K562 (cell line): Measurements from ENCODE around the gene TTLL8. TPM values are rescaled to one million over a fixed set of nuclear protein-coding genes. Genes with fewer than 3 reads are reported as not detected.

ENCODE experiments used
- ATAC-seq: fragments of 200-7000 bp; cut with Tn5 transposase; 3 replicates; pipeline ENCODE4 v1.9.1; 2020; ENCODE audit warnings: moderate library complexity
- BruUV-seq: library from RNA; stranded (reverse); fragments of 400-500 nt; replicated peaks from 2 replicates; lab custom pipeline; 2021; lab: Mats Ljungman, UMichigan
- CTCF ChIA-PET: fragments of 300-600 bp; formaldehyde crosslinking; extraction: SDS; loops from one replicate; lab custom pipeline; 2021; ENCODE audit warnings: low intra/inter-chr PET ratio; lab: Yijun Ruan, JAX
- POLR2A ChIA-PET: fragments of 300-600, 350-650 bp; sonication (Branson Sonifier 250); formaldehyde crosslinking; extraction: SDS; loops from one replicate; lab custom pipeline; 2021; ENCODE audit warnings: antibody characterized with exemption, inconsistent platforms; lab: Yijun Ruan, JAX
- DNase-seq, 4 experiments: peaks; one replicate each; pipeline versions ENCODE4 v3.0.0 to v3.0.0-alpha.2; 2011 to 2018; ENCODE audit warnings: low spot score in 3 of 4, mixed read lengths in 3 of 4; ENCODE audit errors: extremely low read depth in 1 of 4
- FAIRE-seq: peaks from 2 replicates; lab custom pipeline; 2011; peaks lifted over from hg19 to GRCh38; lab: Jason Lieb, UNC
- H2AFZ ChIP-seq: 2 replicates; pipeline ENCODE4 v1.6.0; 2011; ENCODE audit warnings: low read depth, low read length, control low read depth, inconsistent platforms
- H3K27ac ChIP-seq: fragments of 200-600 bp; 3 replicates; pipeline ENCODE4 v1.8.0; 2011; ENCODE audit warnings: low read depth, mild to moderate bottlenecking, control low read depth, inconsistent platforms, low read length, moderate library complexity, mixed read lengths; ENCODE audit errors: extremely low read depth
- H3K27me3 ChIP-seq, 2 experiments: fragments of 300-600 bp in 1 of 2; 2 replicates in 1 of 2; 3 replicates in 1 of 2; pipeline versions ENCODE4 v1.6.0 to v1.8.0; 2011; ENCODE audit warnings: inconsistent platforms in 2 of 2, low read length in 2 of 2, mild to moderate bottlenecking in 1 of 2, mixed read lengths in 1 of 2, moderate library complexity in 1 of 2; ENCODE audit not compliant: control insufficient read depth in 2 of 2, insufficient read depth in 2 of 2
- H3K36me3 ChIP-seq: fragments of 300-600 bp; 3 replicates; pipeline ENCODE4 v1.8.0; 2011; ENCODE audit warnings: mild to moderate bottlenecking, low read length, inconsistent platforms; ENCODE audit not compliant: control insufficient read depth, insufficient read depth
- H3K4me1 ChIP-seq, 2 experiments: fragments of 200-600 bp in 1 of 2; replicated peaks in 1 of 2; 2 replicates in 1 of 2; 3 replicates in 1 of 2; pipeline versions ENCODE4 v1.5.1 to v1.8.0; 2011; ENCODE audit warnings: inconsistent platforms in 2 of 2, low read length in 2 of 2, mild to moderate bottlenecking in 1 of 2, mixed read lengths in 1 of 2, moderate library complexity in 1 of 2; ENCODE audit not compliant: control insufficient read depth in 2 of 2, insufficient read depth in 2 of 2
- H3K4me2 ChIP-seq: 2 replicates; pipeline ENCODE4 v1.6.1; 2011; ENCODE audit warnings: low read length, control low read depth, inconsistent platforms, mixed read lengths; ENCODE audit not compliant: insufficient read depth
- H3K4me3 ChIP-seq: fragments of 200-600 bp; sonication (generic), shearing (Covaris generic); 2 replicates; pipeline ENCODE4 v1.5.1; 2016; ENCODE audit warnings: control low read depth, inconsistent platforms
- H3K79me2 ChIP-seq: fragments of 200-600 bp; 3 replicates; pipeline ENCODE4 v1.8.0; 2011; ENCODE audit warnings: low read length, inconsistent platforms; ENCODE audit not compliant: control insufficient read depth, insufficient read depth
- H3K9ac ChIP-seq, 2 experiments: 2 replicates each; pipeline versions ENCODE4 v1.6.0 to v1.6.1; 2011; ENCODE audit warnings: low read depth in 2 of 2, low read length in 2 of 2, control low read depth in 1 of 2, inconsistent platforms in 1 of 2, mild to moderate bottlenecking in 1 of 2, mixed read lengths in 1 of 2; ENCODE audit not compliant: insufficient read depth in 1 of 2
- H3K9me1 ChIP-seq: one replicate; pipeline ENCODE4 v1.6.0; 2011; ENCODE audit warnings: inconsistent platforms, mild to moderate bottlenecking, low read length, moderate library complexity; ENCODE audit not compliant: control insufficient read depth, insufficient read depth
- H3K9me3 ChIP-seq: replicated peaks from 2 replicates; pipeline ENCODE4 v1.5.1; 2011; ENCODE audit warnings: low read depth, low read length, inconsistent platforms; ENCODE audit not compliant: control insufficient read depth, insufficient read depth
- H4K20me1 ChIP-seq: replicated peaks from 2 replicates; pipeline ENCODE4 v1.6.1; 2011; ENCODE audit warnings: low read length, inconsistent platforms, mixed read lengths; ENCODE audit not compliant: control insufficient read depth, insufficient read depth
- ADNP ChIP-seq: fragments of 200-800 bp; sonication (Bioruptor generic); IDR thresholded peaks from 2 replicates; pipeline ENCODE4 v1.6.1; 2016; ENCODE audit warnings: missing genetic modification characterization, missing compliant biosample characterization
- DDX20 ChIP-seq: fragments of 450-650 bp; IDR thresholded peaks from 2 replicates; pipeline ENCODE4 v1.6.1; 2016; ENCODE audit warnings: missing genetic modification characterization, low read depth, mild to moderate bottlenecking, missing compliant biosample characterization, moderate library complexity
- ELK3 ChIP-seq: fragments of 450-650 bp; formaldehyde crosslinking; IDR thresholded peaks from 2 replicates; pipeline ENCODE4 v1.4.0; 2020; ENCODE audit warnings: mild to moderate bottlenecking
- HEY1 ChIP-seq: fragments of 250-450 bp; sonication (Bioruptor Pico); IDR thresholded peaks from 2 replicates; pipeline ENCODE4 v1.5.0; 2020; ENCODE audit warnings: mild to moderate bottlenecking, moderate library complexity, borderline replicate concordance
- KDM2B ChIP-seq: fragments of 250-450 bp; sonication (Bioruptor Pico); IDR thresholded peaks from 2 replicates; pipeline ENCODE4 v1.8.0; 2021; ENCODE audit warnings: mild to moderate bottlenecking, moderate library complexity
- NFE2 ChIP-seq: IDR thresholded peaks from 2 replicates; pipeline ENCODE4 v1.6.1; 2014; ENCODE audit warnings: antibody characterized with exemption, low read depth
- POLR2AphosphoS5 ChIP-seq: IDR thresholded peaks from 2 replicates; pipeline ENCODE4 v1.6.1; 2011; ENCODE audit warnings: mild to moderate bottlenecking, low read depth, low read length, moderate library complexity; ENCODE audit not compliant: control insufficient read depth, insufficient read depth
- RBM14 ChIP-seq: fragments of 200-400 bp; formaldehyde crosslinking; IDR thresholded peaks from 2 replicates; pipeline ENCODE4 v1.6.1; 2018; ENCODE audit warnings: low read depth, mild to moderate bottlenecking, low read length, moderate library complexity, borderline replicate concordance; ENCODE audit not compliant: insufficient read depth
- SIN3B ChIP-seq: fragments of 450-650 bp; IDR thresholded peaks from 2 replicates; pipeline ENCODE4 v1.6.1; 2017; ENCODE audit warnings: low read depth, mild to moderate bottlenecking, moderate library complexity
- SNRNP70 ChIP-seq: fragments of 200-400 bp; formaldehyde crosslinking; optimal IDR thresholded peaks from 2 replicates; pipeline ENCODE3; 2017; ENCODE audit warnings: low read depth, low read length
- SREBF2 ChIP-seq: sonication (generic); formaldehyde crosslinking; IDR thresholded peaks from 2 replicates; pipeline ENCODE4 v1.4.0; 2020; ENCODE audit warnings: mild to moderate bottlenecking, missing genetic modification reagents
- TAL1 ChIP-seq: fragments of 450-650 bp; IDR thresholded peaks from 2 replicates; pipeline ENCODE4 v1.6.1; 2016; ENCODE audit warnings: mild to moderate bottlenecking
- TRIM24 ChIP-seq, 2 experiments: fragments of 450-650 bp; IDR thresholded peaks; 2 replicates each; pipeline ENCODE4 v1.6.1; 2016
- ZFP30 ChIP-seq: fragments of 250-450 bp; sonication (Bioruptor Pico); IDR thresholded peaks from 2 replicates; pipeline ENCODE4 v1.8.0; 2022; ENCODE audit warnings: moderate library complexity, mild to moderate bottlenecking, inconsistent platforms, borderline replicate concordance
- ZNF384 ChIP-seq: IDR thresholded peaks from 2 replicates; pipeline ENCODE4 v1.6.1; 2012; ENCODE audit warnings: low read depth, low read length, improper control_type of control experiment
- ZNF512 ChIP-seq: IDR thresholded peaks from 2 replicates; pipeline ENCODE4 v1.6.1; 2016; ENCODE audit warnings: missing genetic modification characterization, missing compliant biosample characterization
- ZNF609 ChIP-seq: sonication (generic); formaldehyde crosslinking; IDR thresholded peaks from 2 replicates; pipeline ENCODE4 v1.8.1; 2023; ENCODE audit warnings: missing genetic modification reagents, mild to moderate bottlenecking, borderline replicate concordance
- WGBS: fragments of 100-300 bp; shearing (Covaris generic); methylation state at CpG from one replicate; pipeline ENCODE4 v1.1.6; 2016; ENCODE audit warnings: low coverage, mixed read lengths; ENCODE audit not compliant: insufficient coverage; ENCODE audit errors: missing lambda C conversion rate; 5-methylcytosine and 5-hydroxymethylcytosine counted together
- in situ Hi-C: fragments of 300-500 bp; cut with MboI; formaldehyde crosslinking; loops from 4 replicates; pipeline ENCODE4 v1.15.0; 2018; ENCODE audit warnings: inconsistent platforms, mixed read lengths
- intact Hi-C: fragments of 100-400 bp; cut with micrococcal nuclease; formaldehyde crosslinking; loops from 2 replicates; pipeline ENCODE4 v1.14.2; 2022
- polyA plus RNA-seq, 8 experiments: library from polyadenylated mRNA; depleted of rRNA in 4 of 8; stranded (reverse) in 5 of 8; unstranded in 3 of 8; fragments of >200 nt; fragmentation: Nextera tagmentation in 2 of 8; fragmentation: Illumina TruSeq in 1 of 8; extraction: Ambion mirVana in 2 of 8; extraction: Trizol in 1 of 8; gene quantifications; 2 replicates each; pipeline versions ENCODE4 v1.2.1 to v1.2.3, GENCODE V29; 2011 to 2014; ENCODE audit warnings: inconsistent platforms in 1 of 8, missing spikeins in 1 of 8
- total RNA-seq, 7 experiments: library from RNA; depleted of rRNA in 6 of 7; stranded (reverse); fragments of >200 nt in 6 of 7; fragmentation: Illumina TruSeq in 2 of 7; extraction: Trizol in 2 of 7; gene quantifications; 2 replicates each; pipeline versions ENCODE4 v1.2.1 to v1.2.3, GENCODE V29; 2011 to 2021; ENCODE audit warnings: low replicate concordance in 1 of 7

TTLL8 gene
- total and polyA plus RNA-seq, 9 of the 15 experiments (the other 6 are each of a cell fraction or from before 2014, with no cell fraction given), result not detected

GRCh38 chr22:50046019-50046415 is 12.1 kb downstream of the TTLL8 start:
- POLR2A ChIA-PET, result interaction anchor here (0.7 kb wide), 1 partner anchor 16 kb away, joined by 4 read pairs; no protein-coding TSS in a partner anchor
- CTCF ChIA-PET, result no interaction called here
- in situ Hi-C loops (no loop called here), intact Hi-C loops (no loop called here)
- 20% methylated on average over 1 of the region's 19 CpGs for WGBS
- no peak overlapping the region for H3K4me3 ChIP-seq
- no peak overlapping the region for H3K4me2 ChIP-seq
- H2AFZ ChIP-seq, result no peak overlapping the region
- H3K27ac ChIP-seq, result no peak overlapping the region
- FAIRE-seq (no peak), DNase-seq (no peak), ATAC-seq (no peak)
- peaks cover 2 to 57% of the 10 kb centered on the region in 2 experiments; a peak in 3 of 5 replicates for H3K27me3 ChIP-seq
- 0 out of 2 replicates have a peak, but pooled peaks cover 3% of the 10 kb centered on the region for H4K20me1 ChIP-seq
- no peaks in the 10 kb centered on the region for H3K9me1 ChIP-seq
- no peaks in the 10 kb centered on the region for H3K79me2 ChIP-seq
- H3K4me1 ChIP-seq, result peaks cover 0 to 33% of the 10 kb centered on the region in 2 experiments; a peak in 2 of 5 replicates
- H3K9me3 ChIP-seq, result no peaks in the 10 kb centered on the region
- BruUV-seq, result no TSS peak
- no peaks in the 10 kb centered on the region for H3K36me3 ChIP-seq
- no peak overlapping the region for H3K9ac ChIP-seq
- TF ChIP-seq ZNF609 (CRISPR knock-in tag) (no peak), HEY1 (CRISPR knock-in tag) (no peak), TRIM24 (IDR thresholded peaks at IDR 0.05) (no peak), SIN3B (no peak), ZNF384 (no peak), ELK3 (no peak), KDM2B (CRISPR knock-in tag) (no peak), ZNF512 (tag) (no peak), ZFP30 (no peak), ADNP (no peak), NFE2 (no peak), SNRNP70 (no peak), POLR2AphosphoS5 (no peak), DDX20 (no peak), SREBF2 (CRISPR knock-in tag) (no peak), TAL1 (no peak), RBM14 (no peak)
